Suprapubic skin (tissue), 4 donors: ENCODE results near the gene ERBB4. TPM values are rescaled to one million over a fixed set of nuclear protein-coding genes. Genes with fewer than 3 reads are reported as not detected.

Experiments
- DNase-seq, 2 donors: peaks; one replicate each; pipeline ENCODE4 v3.0.0-alpha.2; 2019; ENCODE audit warnings: low spot score in 2 of 2
- H3K27ac ChIP-seq: fragments of 200-600 bp; sonication (generic); one replicate; pipeline ENCODE4 v1.5.1; 2019
- H3K27me3 ChIP-seq: fragments of 200-600 bp; sonication (generic); one replicate; pipeline ENCODE4 v1.5.1; 2019
- H3K36me3 ChIP-seq: fragments of 200-600 bp; sonication (generic); one replicate; pipeline ENCODE4 v1.5.1; 2019
- H3K4me1 ChIP-seq: fragments of 200-600 bp; sonication (generic); one replicate; pipeline ENCODE4 v1.5.1; 2019
- H3K4me3 ChIP-seq: fragments of 200-600 bp; sonication (generic); one replicate; pipeline ENCODE4 v1.5.1; 2019; ENCODE audit warnings: mild to moderate bottlenecking
- H3K9me3 ChIP-seq: fragments of 200-600 bp; sonication (generic); one replicate; pipeline ENCODE4 v1.5.1; 2019
- EP300 ChIP-seq: sonication (generic); formaldehyde crosslinking; IDR thresholded peaks from one replicate; pipeline ENCODE4 v1.6.1; 2017; ENCODE audit warnings: antibody characterized with exemption
- POLR2A ChIP-seq, 2 donors: fragments of 450-650 bp; IDR thresholded peaks; one replicate each; pipeline ENCODE4 v1.6.1; 2017; ENCODE audit warnings: antibody characterized with exemption in 2 of 2, mild to moderate bottlenecking in 2 of 2, moderate library complexity in 2 of 2
- POLR2AphosphoS5 ChIP-seq, 3 donors: sonication (generic); formaldehyde crosslinking; IDR thresholded peaks; one replicate each; pipeline ENCODE4 v1.6.1; 2017; ENCODE audit warnings: antibody characterized with exemption in 3 of 3
- whole genome bisulfite sequencing: methylation state at CpG from one replicate; pipeline ENCODE4 v1.1.5; 2018; 5-methylcytosine and 5-hydroxymethylcytosine counted together
- total RNA-seq, 4 donors: library from RNA; depleted of rRNA; stranded (reverse); fragments of >200 nt; gene quantifications; one replicate each; pipeline ENCODE4 v1.1.0, GENCODE V29; 2016
- TF ChIP-seq, protein P1 (sequence below), 2 donors: fragments of 200-600 bp in 1 of 2; fragments of 450-650 bp in 1 of 2; sonication (generic) in 1 of 2; IDR thresholded peaks; one replicate each; pipeline ENCODE4 v1.5.1; 2016 to 2019; ENCODE audit warnings: antibody characterized with exemption in 2 of 2, mild to moderate bottlenecking in 1 of 2, moderate library complexity in 1 of 2

Gene ERBB4
- total RNA-seq, 4 donors from 2014 or later = 0.95 to 6.4 (median 1.5) TPM

DNA sequence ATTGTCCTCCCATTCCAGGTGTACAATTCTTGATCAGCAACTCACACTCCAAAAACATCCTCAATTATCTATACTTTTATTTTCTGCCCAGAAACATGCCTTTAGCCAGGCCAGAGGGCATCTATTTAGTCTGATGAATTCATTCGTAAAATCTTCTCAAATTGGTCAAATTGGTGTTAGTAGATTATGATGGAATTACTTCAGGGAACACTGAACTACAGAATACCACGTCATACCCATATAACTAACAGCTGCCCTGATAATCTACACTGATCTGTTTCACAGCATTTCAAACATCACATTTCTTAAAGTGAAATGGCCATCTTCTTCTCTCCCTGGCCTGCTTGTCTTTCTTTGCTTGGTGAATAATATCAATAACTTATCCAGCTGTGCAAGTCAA is 1140.8 kb downstream of the ERBB4 start:
- WGBS = 79% methylated on average over 2 of the region's 2 CpGs
- no peak overlapping the region for H3K4me3 ChIP-seq

GRCh38 chr2:211396815-211397214 is 1141.8 kb downstream of the ERBB4 start:
- no peaks in the 10 kb centered on the region for H3K4me1 ChIP-seq
- TF ChIP-seq, protein P1, sequence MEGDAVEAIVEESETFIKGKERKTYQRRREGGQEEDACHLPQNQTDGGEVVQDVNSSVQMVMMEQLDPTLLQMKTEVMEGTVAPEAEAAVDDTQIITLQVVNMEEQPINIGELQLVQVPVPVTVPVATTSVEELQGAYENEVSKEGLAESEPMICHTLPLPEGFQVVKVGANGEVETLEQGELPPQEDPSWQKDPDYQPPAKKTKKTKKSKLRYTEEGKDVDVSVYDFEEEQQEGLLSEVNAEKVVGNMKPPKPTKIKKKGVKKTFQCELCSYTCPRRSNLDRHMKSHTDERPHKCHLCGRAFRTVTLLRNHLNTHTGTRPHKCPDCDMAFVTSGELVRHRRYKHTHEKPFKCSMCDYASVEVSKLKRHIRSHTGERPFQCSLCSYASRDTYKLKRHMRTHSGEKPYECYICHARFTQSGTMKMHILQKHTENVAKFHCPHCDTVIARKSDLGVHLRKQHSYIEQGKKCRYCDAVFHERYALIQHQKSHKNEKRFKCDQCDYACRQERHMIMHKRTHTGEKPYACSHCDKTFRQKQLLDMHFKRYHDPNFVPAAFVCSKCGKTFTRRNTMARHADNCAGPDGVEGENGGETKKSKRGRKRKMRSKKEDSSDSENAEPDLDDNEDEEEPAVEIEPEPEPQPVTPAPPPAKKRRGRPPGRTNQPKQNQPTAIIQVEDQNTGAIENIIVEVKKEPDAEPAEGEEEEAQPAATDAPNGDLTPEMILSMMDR (IDR thresholded peaks at IDR 0.05) = no peak
- DNase-seq = no peak
- H3K4me3 ChIP-seq = no peak overlapping the region
- no peaks in the 10 kb centered on the region for H3K27me3 ChIP-seq
- 87% methylated on average over 2 of the region's 2 CpGs for WGBS
- no peaks in the 10 kb centered on the region for H3K9me3 ChIP-seq
- no peak overlapping the region for H3K27ac ChIP-seq
- H3K36me3 ChIP-seq = no peaks in the 10 kb centered on the region

More for the DNA sequence above, 1140.8 kb downstream of the ERBB4 start:
- no peaks in the 10 kb centered on the region for H3K36me3 ChIP-seq
- no peaks in the 10 kb centered on the region for H3K4me1 ChIP-seq
- no peaks in the 10 kb centered on the region for H3K27me3 ChIP-seq
- no peak for TF ChIP-seq POLR2A (IDR thresholded peaks at IDR 0.05)
- TF ChIP-seq, protein P1 (IDR thresholded peaks at IDR 0.05) = no peak
- TF ChIP-seq POLR2AphosphoS5 (IDR thresholded peaks at IDR 0.05) = no peak
- no peak for TF ChIP-seq EP300
- no peak for DNase-seq
- H3K9me3 ChIP-seq = no peaks in the 10 kb centered on the region
- no peak overlapping the region for H3K27ac ChIP-seq

DNA sequence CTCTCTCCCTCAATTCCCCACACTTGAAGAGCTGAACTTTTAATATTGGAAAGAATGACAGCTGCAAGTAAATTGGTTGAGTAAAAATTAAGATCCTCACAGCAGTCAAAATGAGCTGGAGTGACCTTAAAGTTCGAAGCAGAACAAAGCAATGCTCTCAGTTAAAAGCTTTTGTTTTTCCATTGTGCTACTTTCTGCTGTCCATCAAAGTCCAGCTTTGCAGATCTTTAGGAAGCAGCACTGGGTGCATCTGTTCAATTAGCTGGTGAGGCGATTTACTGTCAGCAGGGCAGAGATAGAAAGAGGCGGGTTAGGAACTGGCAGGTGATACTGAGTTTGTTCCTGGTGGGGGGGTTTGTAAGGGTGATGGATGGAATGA is 1147.4 kb downstream of the ERBB4 start:
- DNase-seq = no peak
- no peaks in the 10 kb centered on the region for H3K4me1 ChIP-seq
- no peaks in the 10 kb centered on the region for H3K27me3 ChIP-seq
- no peaks in the 10 kb centered on the region for H3K9me3 ChIP-seq
- TF ChIP-seq, protein P1 (IDR thresholded peaks at IDR 0.05) = no peak
- TF ChIP-seq EP300 (no peak), POLR2A (IDR thresholded peaks at IDR 0.05) (no peak), POLR2AphosphoS5 (IDR thresholded peaks at IDR 0.05) (no peak)
- WGBS = 71% methylated on average over 3 of the region's 3 CpGs
- H3K36me3 ChIP-seq = no peaks in the 10 kb centered on the region
- H3K4me3 ChIP-seq = no peak overlapping the region
- H3K27ac ChIP-seq = no peak overlapping the region

DNA sequence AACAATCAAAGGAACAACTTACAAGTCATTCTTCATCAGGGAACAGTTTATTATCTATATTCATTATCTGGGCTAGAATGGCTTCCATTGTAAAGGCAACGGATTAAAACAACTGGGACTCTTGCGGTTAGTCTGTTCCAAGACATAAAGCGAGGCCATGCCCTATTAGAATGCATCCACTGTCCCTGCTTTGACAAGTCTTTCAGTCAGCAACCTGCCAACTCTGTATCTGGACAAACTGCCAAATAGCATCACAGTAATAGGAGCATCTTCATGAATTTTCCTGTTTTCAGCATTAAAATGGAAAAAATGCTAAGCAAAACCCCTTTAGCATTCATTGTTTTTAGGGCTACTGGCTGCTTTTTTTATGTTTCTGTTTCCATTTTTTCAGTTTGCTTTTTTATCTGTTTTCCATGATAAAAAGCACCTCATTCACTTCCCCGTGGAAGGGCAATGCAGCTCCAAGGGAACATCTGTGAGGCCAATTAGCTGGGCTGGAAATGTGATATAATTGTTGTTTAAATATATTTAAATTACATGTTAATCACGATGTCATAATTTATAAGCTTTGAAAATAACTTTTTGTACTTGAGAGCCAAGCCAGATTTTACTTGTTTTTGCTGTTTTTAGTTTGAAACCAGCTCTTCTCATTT is 1147.9 kb downstream of the ERBB4 start:
- H3K36me3 ChIP-seq = no peaks in the 10 kb centered on the region
- TF ChIP-seq POLR2AphosphoS5 (IDR thresholded peaks at IDR 0.05) = no peak
- TF ChIP-seq, protein P1 (IDR thresholded peaks at IDR 0.05) = no peak
- TF ChIP-seq POLR2A (IDR thresholded peaks at IDR 0.05) = no peak
- no peak for TF ChIP-seq EP300
- WGBS = 69% methylated on average over 5 of the region's 5 CpGs

DNA sequence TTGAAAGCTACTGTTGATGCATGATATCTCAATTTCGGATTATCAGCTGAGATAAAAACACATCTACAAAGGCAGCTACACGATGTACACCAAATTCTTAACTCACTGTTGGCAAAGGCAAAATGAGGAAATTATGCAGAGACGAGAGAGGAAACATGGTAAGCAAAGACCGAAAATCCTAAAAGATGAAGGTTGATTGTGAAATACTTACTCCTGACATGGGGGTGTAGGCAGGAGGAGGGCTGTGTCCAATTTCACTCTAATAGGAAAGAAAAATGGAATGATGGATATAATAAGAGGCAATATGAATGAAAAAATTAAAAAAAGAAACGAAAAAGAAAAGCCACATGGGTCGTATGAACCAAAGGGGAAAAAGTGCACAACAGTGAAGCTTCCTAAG is 1150.9 kb downstream of the ERBB4 start:
- Histone ChIP-seq H3K36me3 (no peaks in the 10 kb centered on the region), H3K9me3 (no peaks in the 10 kb centered on the region), H3K4me3 (no peak overlapping the region), H3K27me3 (no peaks in the 10 kb centered on the region), H3K27ac (no peak overlapping the region), H3K4me1 (no peaks in the 10 kb centered on the region)
- DNase-seq = no peak
- TF ChIP-seq POLR2A (IDR thresholded peaks at IDR 0.05) (no peak), EP300 (no peak), POLR2AphosphoS5 (IDR thresholded peaks at IDR 0.05) (no peak)
- TF ChIP-seq, protein P1 (IDR thresholded peaks at IDR 0.05) = no peak
- WGBS = 70% methylated on average over 6 of the region's 6 CpGs

More for the DNA sequence above, 1147.9 kb downstream of the ERBB4 start:
- Histone ChIP-seq H3K4me1 (no peaks in the 10 kb centered on the region), H3K4me3 (no peak overlapping the region), H3K27me3 (no peaks in the 10 kb centered on the region), H3K27ac (no peak overlapping the region), H3K9me3 (no peaks in the 10 kb centered on the region)
- DNase-seq = no peak
